ENCODE results near the gene TMEM212. TPM values are rescaled to one million over a fixed set of nuclear protein-coding genes. Genes with fewer than 3 reads are reported as not detected.

The TMEM212 gene
- total and polyA plus RNA-seq, 9 of the 15 experiments (the other 6 are each of a cell fraction or from before 2014, with no cell fraction given) = not detected

- no TSS peak for BruUV-seq (replicated peaks)
- no peak overlapping the region for H3K4me2 ChIP-seq (ENCODE audit: insufficient read depth, low read length)
- peak; percentile 72 for ATAC-seq
- FAIRE-seq = no peak
- in situ Hi-C loops (cut with MboI) (no loop called here), intact Hi-C loops (cut with micrococcal nuclease) (no loop called here)
- H2AFZ ChIP-seq (ENCODE audit: low read depth, low read length) = peak overlapping the region; percentile 7; the same call in 1 of the 2 replicates
- 0 out of 5 replicates have a peak, but pooled peaks cover 0 to 4% of the 10 kb centered on the region in 2 experiments for H3K4me1 ChIP-seq (replicated peaks in 1 of 2; ENCODE audit: control insufficient read depth in 2 of 2, insufficient read depth in 2 of 2, low read length in 2 of 2)
- no peak overlapping the region for H3K27ac ChIP-seq (ENCODE audit: extremely low read depth, low read depth, low read length)
- 32% methylated on average over 11 of the region's 11 CpGs for WGBS (ENCODE audit: insufficient coverage, low coverage, missing lambda C conversion rate)
- ChIA-PET POLR2A (interaction anchor here (0.8 kb wide), 1 partner anchor 72 kb away, joined by 3 read pairs; no protein-coding TSS in a partner anchor), CTCF (ENCODE audit: low intra/inter-chr PET ratio) (no interaction called here)
- TF ChIP-seq ZNF354B (CRISPR knock-in tag; IDR thresholded peaks at IDR 0.05) = no peak
- peak; percentile 35; the same call in 1 of the 2 replicates for TF ChIP-seq CTBP1 (IDR thresholded peaks at IDR 0.05; ENCODE audit: borderline replicate concordance)
- TF ChIP-seq RBM22 (IDR thresholded peaks at IDR 0.05; ENCODE audit: low read depth, low read length, poor library complexity, severe bottlenecking) = no peak
- TF ChIP-seq HOXB6 (CRISPR knock-in tag; IDR thresholded peaks at IDR 0.05; ENCODE audit: borderline replicate concordance) = no peak
- TF ChIP-seq, protein P1, sequence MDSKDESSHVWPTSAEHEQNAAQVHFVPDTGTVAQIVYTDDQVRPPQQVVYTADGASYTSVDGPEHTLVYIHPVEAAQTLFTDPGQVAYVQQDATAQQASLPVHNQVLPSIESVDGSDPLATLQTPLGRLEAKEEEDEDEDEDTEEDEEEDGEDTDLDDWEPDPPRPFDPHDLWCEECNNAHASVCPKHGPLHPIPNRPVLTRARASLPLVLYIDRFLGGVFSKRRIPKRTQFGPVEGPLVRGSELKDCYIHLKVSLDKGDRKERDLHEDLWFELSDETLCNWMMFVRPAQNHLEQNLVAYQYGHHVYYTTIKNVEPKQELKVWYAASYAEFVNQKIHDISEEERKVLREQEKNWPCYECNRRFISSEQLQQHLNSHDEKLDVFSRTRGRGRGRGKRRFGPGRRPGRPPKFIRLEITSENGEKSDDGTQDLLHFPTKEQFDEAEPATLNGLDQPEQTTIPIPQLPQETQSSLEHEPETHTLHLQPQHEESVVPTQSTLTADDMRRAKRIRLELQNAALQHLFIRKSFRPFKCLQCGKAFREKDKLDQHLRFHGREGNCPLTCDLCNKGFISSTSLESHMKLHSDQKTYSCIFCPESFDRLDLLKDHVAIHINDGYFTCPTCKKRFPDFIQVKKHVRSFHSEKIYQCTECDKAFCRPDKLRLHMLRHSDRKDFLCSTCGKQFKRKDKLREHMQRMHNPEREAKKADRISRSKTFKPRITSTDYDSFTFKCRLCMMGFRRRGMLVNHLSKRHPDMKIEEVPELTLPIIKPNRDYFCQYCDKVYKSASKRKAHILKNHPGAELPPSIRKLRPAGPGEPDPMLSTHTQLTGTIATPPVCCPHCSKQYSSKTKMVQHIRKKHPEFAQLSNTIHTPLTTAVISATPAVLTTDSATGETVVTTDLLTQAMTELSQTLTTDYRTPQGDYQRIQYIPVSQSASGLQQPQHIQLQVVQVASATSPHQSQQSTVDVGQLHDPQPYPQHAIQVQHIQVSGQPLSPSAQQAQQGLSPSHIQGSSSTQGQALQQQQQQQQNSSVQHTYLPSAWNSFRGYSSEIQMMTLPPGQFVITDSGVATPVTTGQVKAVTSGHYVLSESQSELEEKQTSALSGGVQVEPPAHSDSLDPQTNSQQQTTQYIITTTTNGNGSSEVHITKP (IDR thresholded peaks at IDR 0.05; ENCODE audit: partially characterized antibody) = peak; percentile 95
- peak; percentile 65 for TF ChIP-seq ATF7 (IDR thresholded peaks at IDR 0.05)
- peak in 1 of 2 experiments; percentile 29; a peak in 1 of 4 replicates for TF ChIP-seq FOXK2 (conservative IDR thresholded peaks at IDR 0.05 in 1 of 2, IDR thresholded peaks at IDR 0.05 in 1 of 2; ENCODE audit: low read depth in 2 of 2)
- TF ChIP-seq ELF2 (CRISPR knock-in tag; IDR thresholded peaks at IDR 0.05) = no peak
- peak in 1 of 2 experiments; percentile 29; a peak in 1 of 4 replicates for TF ChIP-seq RAD21 (CRISPR knock-in tag; conservative IDR thresholded peaks at IDR 0.05 in 1 of 2, IDR thresholded peaks at IDR 0.05 in 1 of 2)
- peak; percentile 32; the same call in 1 of the 2 replicates for TF ChIP-seq L3MBTL2 (IDR thresholded peaks at IDR 0.05)
- TF ChIP-seq, protein P2, sequence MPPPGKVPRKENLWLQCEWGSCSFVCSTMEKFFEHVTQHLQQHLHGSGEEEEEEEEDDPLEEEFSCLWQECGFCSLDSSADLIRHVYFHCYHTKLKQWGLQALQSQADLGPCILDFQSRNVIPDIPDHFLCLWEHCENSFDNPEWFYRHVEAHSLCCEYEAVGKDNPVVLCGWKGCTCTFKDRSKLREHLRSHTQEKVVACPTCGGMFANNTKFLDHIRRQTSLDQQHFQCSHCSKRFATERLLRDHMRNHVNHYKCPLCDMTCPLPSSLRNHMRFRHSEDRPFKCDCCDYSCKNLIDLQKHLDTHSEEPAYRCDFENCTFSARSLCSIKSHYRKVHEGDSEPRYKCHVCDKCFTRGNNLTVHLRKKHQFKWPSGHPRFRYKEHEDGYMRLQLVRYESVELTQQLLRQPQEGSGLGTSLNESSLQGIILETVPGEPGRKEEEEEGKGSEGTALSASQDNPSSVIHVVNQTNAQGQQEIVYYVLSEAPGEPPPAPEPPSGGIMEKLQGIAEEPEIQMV (tag; conservative IDR thresholded peaks at IDR 0.05; ENCODE audit: low read depth) = no peak
- TF ChIP-seq, protein P3, sequence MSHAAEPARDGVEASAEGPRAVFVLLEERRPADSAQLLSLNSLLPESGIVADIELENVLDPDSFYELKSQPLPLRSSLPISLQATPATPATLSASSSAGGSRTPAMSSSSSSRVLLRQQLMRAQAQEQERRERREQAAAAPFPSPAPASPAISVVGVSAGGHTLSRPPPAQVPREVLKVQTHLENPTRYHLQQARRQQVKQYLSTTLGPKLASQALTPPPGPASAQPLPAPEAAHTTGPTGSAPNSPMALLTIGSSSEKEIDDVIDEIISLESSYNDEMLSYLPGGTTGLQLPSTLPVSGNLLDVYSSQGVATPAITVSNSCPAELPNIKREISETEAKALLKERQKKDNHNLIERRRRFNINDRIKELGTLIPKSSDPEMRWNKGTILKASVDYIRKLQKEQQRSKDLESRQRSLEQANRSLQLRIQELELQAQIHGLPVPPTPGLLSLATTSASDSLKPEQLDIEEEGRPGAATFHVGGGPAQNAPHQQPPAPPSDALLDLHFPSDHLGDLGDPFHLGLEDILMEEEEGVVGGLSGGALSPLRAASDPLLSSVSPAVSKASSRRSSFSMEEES (CRISPR knock-in tag; IDR thresholded peaks at IDR 0.05) = peak; percentile 35; the same call in 1 of the 2 replicates
- TF ChIP-seq POLR3A (IDR thresholded peaks at IDR 0.05; ENCODE audit: borderline replicate concordance, extremely low read depth, insufficient read depth, insufficient read length) = no peak
- TF ChIP-seq MEIS2 (IDR thresholded peaks at IDR 0.05; ENCODE audit: partially characterized antibody) = peak; percentile 14
- TF ChIP-seq TRIM28 (IDR thresholded peaks at IDR 0.05) = no peak
- no peak for TF ChIP-seq TEAD1 (CRISPR knock-in tag; IDR thresholded peaks at IDR 0.05)
- no peak for DNase-seq (ENCODE audit: extremely low read depth in 1 of 4, low spot score in 3 of 4)
- H3K9me3 ChIP-seq (replicated peaks; ENCODE audit: control insufficient read depth, insufficient read depth, low read depth, low read length) = no peaks in the 10 kb centered on the region
- no peaks in the 10 kb centered on the region for H3K79me2 ChIP-seq (ENCODE audit: control insufficient read depth, insufficient read depth, low read length)
- H3K9ac ChIP-seq (ENCODE audit: insufficient read depth in 1 of 2, low read depth in 2 of 2, low read length in 2 of 2) = no peak overlapping the region
- no peaks in the 10 kb centered on the region for H4K20me1 ChIP-seq (replicated peaks; ENCODE audit: control insufficient read depth, insufficient read depth, low read length)
- H3K4me3 ChIP-seq = no peak overlapping the region
- H3K9me1 ChIP-seq (ENCODE audit: control insufficient read depth, insufficient read depth, low read length) = no peaks in the 10 kb centered on the region
- no peaks in the 10 kb centered on the region for H3K36me3 ChIP-seq (ENCODE audit: control insufficient read depth, insufficient read depth, low read length)
- H3K27me3 ChIP-seq (ENCODE audit: control insufficient read depth in 2 of 2, insufficient read depth in 2 of 2, low read length in 2 of 2) = no peaks in the 10 kb centered on the region
These were observed 19.9 kb downstream of the TMEM212 start for GRCh38 chr3:171862993-171863521.
